Neutrophil (primary cell): ENCODE data around the gene CPSF4L.

ENCODE experiments used
- H3K27ac ChIP-seq: fragments of 200-600 bp; sonication (generic); 2 replicates; pipeline ENCODE4 v1.5.1; 2016; ENCODE audit warnings: mild to moderate bottlenecking, moderate library complexity
- H3K27me3 ChIP-seq: fragments of 200-600 bp; sonication (generic); 2 replicates; pipeline ENCODE4 v1.6.0; 2016; ENCODE audit warnings: mild to moderate bottlenecking
- H3K36me3 ChIP-seq: fragments of 200-600 bp; sonication (generic); 2 replicates; pipeline ENCODE4 v1.5.1; 2017
- H3K4me1 ChIP-seq, 2 experiments: fragments of 200-600 bp in 1 of 2; sonication (generic) in 1 of 2; 1 replicate in 1 of 2; 2 replicates in 1 of 2; pipeline versions ENCODE4 v1.5.1 to v1.6.1; 2013 to 2016; ENCODE audit warnings: low read depth in 1 of 2, low read length in 1 of 2, mild to moderate bottlenecking in 1 of 2, moderate library complexity in 1 of 2; ENCODE audit not compliant: control insufficient read depth in 1 of 2, insufficient read depth in 1 of 2
- H3K4me3 ChIP-seq, 2 experiments: fragments of 200-600 bp in 1 of 2; sonication (generic) in 1 of 2; 1 replicate in 1 of 2; 2 replicates in 1 of 2; pipeline ENCODE4 v1.5.1; 2013 to 2016; ENCODE audit warnings: low read depth in 1 of 2, low read length in 1 of 2, mild to moderate bottlenecking in 1 of 2, moderate library complexity in 1 of 2
- H3K9me3 ChIP-seq: fragments of 200-600 bp; sonication (generic); 2 replicates; pipeline ENCODE4 v1.5.1; 2016
- CTCF ChIP-seq: fragments of 200-600 bp; sonication (generic); IDR thresholded peaks from 2 replicates; pipeline ENCODE4 v1.5.1; 2016; ENCODE audit warnings: antibody characterized with exemption

CPSF4L gene

DNA sequence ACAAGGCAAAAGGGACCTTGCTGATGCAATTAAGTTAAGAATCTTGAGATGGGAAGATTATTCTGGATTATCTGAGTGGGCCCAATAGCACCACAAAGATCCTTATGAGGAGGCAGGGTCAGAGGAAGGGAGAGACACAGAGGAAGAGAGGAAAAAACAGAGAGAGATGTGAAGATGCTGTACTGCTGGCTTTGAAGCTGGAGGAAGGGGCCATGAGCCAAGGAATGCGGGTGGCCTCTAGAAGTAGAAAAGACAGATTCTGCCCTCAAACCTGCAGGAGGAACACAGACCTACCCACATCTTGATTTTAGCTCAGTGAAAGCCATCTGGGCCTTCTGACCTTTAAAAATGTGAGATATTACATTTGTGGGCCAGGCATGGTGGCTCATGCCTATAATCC lies 8.1 kb upstream of the CPSF4L start:
- H3K4me3 ChIP-seq = no peak overlapping the region
- H3K9me3 ChIP-seq = no peaks in the 10 kb centered on the region
- no peak overlapping the region for H3K27ac ChIP-seq
- no peaks in the 10 kb centered on the region for H3K4me1 ChIP-seq
- H3K27me3 ChIP-seq = no peaks in the 10 kb centered on the region
- no peak for TF ChIP-seq CTCF
- H3K36me3 ChIP-seq = no peaks in the 10 kb centered on the region

DNA sequence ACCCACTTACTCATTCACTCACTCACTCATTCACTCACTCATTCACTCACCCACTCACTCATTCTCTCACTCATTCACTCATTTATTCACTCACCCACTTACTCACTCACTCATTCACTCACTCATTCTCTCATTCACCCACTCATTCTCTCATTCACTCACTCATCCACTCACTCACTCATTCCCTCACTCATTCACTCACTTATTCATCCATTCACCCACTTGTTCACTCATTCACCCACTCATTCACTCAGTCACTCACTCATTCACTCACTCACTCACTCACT lies 7.6 kb upstream of the CPSF4L start:
- H3K9me3 ChIP-seq = no peaks in the 10 kb centered on the region
- H3K4me3 ChIP-seq = no peak overlapping the region
- H3K27me3 ChIP-seq = no peaks in the 10 kb centered on the region
- H3K27ac ChIP-seq = no peak overlapping the region
- TF ChIP-seq CTCF = no peak
- no peaks in the 10 kb centered on the region for H3K36me3 ChIP-seq
- no peaks in the 10 kb centered on the region for H3K4me1 ChIP-seq

DNA sequence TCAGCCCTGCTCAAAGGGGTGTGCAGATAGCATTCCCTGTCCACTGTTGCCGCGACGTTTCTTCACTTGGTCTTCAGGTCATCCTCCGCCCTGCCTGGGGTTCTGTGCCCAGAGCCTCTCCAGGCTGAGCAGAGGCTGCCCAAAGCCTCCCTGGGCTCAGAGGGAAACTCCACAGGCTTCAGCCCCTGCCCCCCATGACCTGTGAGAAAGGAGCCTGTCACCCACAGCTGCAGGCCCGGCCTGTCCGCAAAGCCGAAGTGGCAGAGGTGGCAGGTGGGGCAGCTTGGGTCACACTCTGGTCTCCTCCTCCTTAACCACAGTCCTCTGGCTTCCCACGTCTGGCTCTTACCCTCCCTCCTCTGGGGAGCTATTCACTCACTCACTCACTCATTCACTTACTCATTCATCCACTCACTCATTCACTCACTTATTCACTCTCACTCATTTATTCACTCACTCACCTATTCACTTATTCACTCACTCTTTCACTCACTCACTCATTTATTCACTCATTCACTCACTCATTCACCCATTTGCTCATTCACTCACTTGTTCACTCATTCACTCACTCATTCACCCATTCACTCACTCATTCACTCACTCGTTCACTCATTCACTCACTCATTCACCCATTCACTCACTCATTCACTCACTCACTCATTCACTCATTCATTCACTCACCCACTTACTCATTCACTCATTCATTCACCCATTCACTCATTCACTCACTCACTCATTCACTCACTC lies 7.1 kb upstream of the CPSF4L start:
- no peak for TF ChIP-seq CTCF
- Histone ChIP-seq H3K27me3 (no peaks in the 10 kb centered on the region), H3K9me3 (no peaks in the 10 kb centered on the region), H3K36me3 (no peaks in the 10 kb centered on the region), H3K27ac (no peak overlapping the region), H3K4me3 (no peak overlapping the region), H3K4me1 (no peaks in the 10 kb centered on the region)

GRCh38 chr17:73267648-73268537 lies 6.2 kb upstream of the CPSF4L start:
- Histone ChIP-seq H3K27me3 (no peaks in the 10 kb centered on the region), H3K27ac (no peak overlapping the region), H3K4me1 (no peaks in the 10 kb centered on the region), H3K4me3 (no peak overlapping the region), H3K9me3 (no peaks in the 10 kb centered on the region), H3K36me3 (no peaks in the 10 kb centered on the region)
- no peak for TF ChIP-seq CTCF

DNA sequence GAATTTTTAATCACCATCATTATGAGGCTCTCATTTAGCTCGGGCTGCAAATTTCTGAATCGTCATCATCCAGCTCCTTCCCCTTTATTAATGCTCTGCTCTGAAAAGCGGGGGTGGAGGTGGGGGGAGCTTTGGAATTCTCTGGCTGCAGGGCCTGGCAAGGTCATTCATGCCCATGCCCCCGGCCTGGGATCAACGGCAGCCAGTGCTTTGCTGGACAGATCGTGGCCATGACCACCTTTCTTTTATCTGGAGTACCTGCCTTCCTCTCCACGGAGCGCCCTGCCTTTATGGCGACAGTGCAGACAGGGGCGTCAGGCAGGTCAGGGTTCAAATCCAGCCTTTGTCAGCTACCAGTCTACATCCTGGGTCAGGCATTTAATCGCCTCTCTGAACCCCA lies 5.1 kb upstream of the CPSF4L start:
- H3K9me3 ChIP-seq = no peaks in the 10 kb centered on the region
- no peak for TF ChIP-seq CTCF
- H3K27me3 ChIP-seq = no peaks in the 10 kb centered on the region
- no peak overlapping the region for H3K4me3 ChIP-seq
- H3K36me3 ChIP-seq = no peaks in the 10 kb centered on the region
- H3K27ac ChIP-seq = no peak overlapping the region
- peaks cover 3 to 10% of the 10 kb centered on the region in 2 experiments for H3K4me1 ChIP-seq
